ENCODE data around the gene CELF1. TPM values are rescaled to one million over a fixed set of nuclear protein-coding genes. Genes with fewer than 3 reads are reported as not detected.

Gene CELF1
- total RNA-seq, 1 donor from 2014 or later: 82.2 TPM

- H3K27me3 Mint-ChIP-seq (ENCODE audit: low read depth): no peaks in the 10 kb centered on the region
- H3K9me3 Mint-ChIP-seq (ENCODE audit: low read depth): no peaks in the 10 kb centered on the region
- no peak overlapping the region for H3K4me3 Mint-ChIP-seq (ENCODE audit: unreplicated experiment)
- no peaks in the 10 kb centered on the region for H3K4me1 Mint-ChIP-seq (ENCODE audit: low read depth)
- DNase-seq (ENCODE audit: low spot score): no peak
- TF ChIP-seq CTCF (IDR thresholded peaks at IDR 0.05): no peak
- no peaks in the 10 kb centered on the region for H3K36me3 Mint-ChIP-seq (ENCODE audit: low read depth)
- no peak overlapping the region for H3K27ac Mint-ChIP-seq (ENCODE audit: unreplicated experiment)
Measured at GRCh38 chr11:47440054-47440476, 112.9 kb downstream of the CELF1 start.

GRCh38 chr11:47438721-47439120 is 114.2 kb downstream of the CELF1 start:
- no peak overlapping the region for H3K4me3 Mint-ChIP-seq (ENCODE audit: unreplicated experiment)
- DNase-seq (ENCODE audit: low spot score): no peak
- H3K9me3 Mint-ChIP-seq (ENCODE audit: low read depth): no peaks in the 10 kb centered on the region
- H3K27me3 Mint-ChIP-seq (ENCODE audit: low read depth): no peaks in the 10 kb centered on the region
- no peak for TF ChIP-seq CTCF (IDR thresholded peaks at IDR 0.05)
- no peak overlapping the region for H3K27ac Mint-ChIP-seq (ENCODE audit: unreplicated experiment)
- H3K36me3 Mint-ChIP-seq (ENCODE audit: low read depth): no peaks in the 10 kb centered on the region
- H3K4me1 Mint-ChIP-seq (ENCODE audit: low read depth): no peaks in the 10 kb centered on the region

- Mint-ChIP-seq H3K27ac (ENCODE audit: unreplicated experiment) (no peak overlapping the region), H3K4me1 (ENCODE audit: low read depth) (no peaks in the 10 kb centered on the region)
Measured at GRCh38 chr11:47437746-47438418, 115.0 kb downstream of the CELF1 start.

GRCh38 chr11:47437218-47437745 is 115.7 kb downstream of the CELF1 start:
- no peak overlapping the region for H3K27ac Mint-ChIP-seq (ENCODE audit: unreplicated experiment)
- no peaks in the 10 kb centered on the region for H3K9me3 Mint-ChIP-seq (ENCODE audit: low read depth)
- no peaks in the 10 kb centered on the region for H3K27me3 Mint-ChIP-seq (ENCODE audit: low read depth)
- H3K36me3 Mint-ChIP-seq (ENCODE audit: low read depth): no peaks in the 10 kb centered on the region
- no peak overlapping the region for H3K4me3 Mint-ChIP-seq (ENCODE audit: unreplicated experiment)
- TF ChIP-seq CTCF (IDR thresholded peaks at IDR 0.05): no peak
- H3K4me1 Mint-ChIP-seq (ENCODE audit: low read depth): no peaks in the 10 kb centered on the region
- no peak for DNase-seq (ENCODE audit: low spot score)

More at GRCh38 chr11:47437746-47438418, 115.0 kb downstream of the CELF1 start:
- no peaks in the 10 kb centered on the region for H3K36me3 Mint-ChIP-seq (ENCODE audit: low read depth)
- DNase-seq (ENCODE audit: low spot score): no peak
- H3K9me3 Mint-ChIP-seq (ENCODE audit: low read depth): no peaks in the 10 kb centered on the region
- TF ChIP-seq CTCF (IDR thresholded peaks at IDR 0.05): no peak
- no peak overlapping the region for H3K4me3 Mint-ChIP-seq (ENCODE audit: unreplicated experiment)
- H3K27me3 Mint-ChIP-seq (ENCODE audit: low read depth): no peaks in the 10 kb centered on the region

- TF ChIP-seq CTCF (IDR thresholded peaks at IDR 0.05): no peak
- Mint-ChIP-seq H3K27me3 (ENCODE audit: low read depth) (no peaks in the 10 kb centered on the region), H3K27ac (ENCODE audit: unreplicated experiment) (no peak overlapping the region), H3K9me3 (ENCODE audit: low read depth) (no peaks in the 10 kb centered on the region), H3K4me1 (ENCODE audit: low read depth) (no peaks in the 10 kb centered on the region), H3K36me3 (ENCODE audit: low read depth) (no peaks in the 10 kb centered on the region), H3K4me3 (ENCODE audit: unreplicated experiment) (no peak overlapping the region)
- no peak for DNase-seq (ENCODE audit: low spot score)
Measured at GRCh38 chr11:47436726-47437125, 116.2 kb downstream of the CELF1 start.
